ENCODE measurements around the gene USP11. TPM values are rescaled to one million over a fixed set of nuclear protein-coding genes. Genes with fewer than 3 reads are reported as not detected.

Gene USP11
- total and polyA plus RNA-seq, 11 donors: 17.9 to 68.9 (median 42.9) TPM

DNA sequence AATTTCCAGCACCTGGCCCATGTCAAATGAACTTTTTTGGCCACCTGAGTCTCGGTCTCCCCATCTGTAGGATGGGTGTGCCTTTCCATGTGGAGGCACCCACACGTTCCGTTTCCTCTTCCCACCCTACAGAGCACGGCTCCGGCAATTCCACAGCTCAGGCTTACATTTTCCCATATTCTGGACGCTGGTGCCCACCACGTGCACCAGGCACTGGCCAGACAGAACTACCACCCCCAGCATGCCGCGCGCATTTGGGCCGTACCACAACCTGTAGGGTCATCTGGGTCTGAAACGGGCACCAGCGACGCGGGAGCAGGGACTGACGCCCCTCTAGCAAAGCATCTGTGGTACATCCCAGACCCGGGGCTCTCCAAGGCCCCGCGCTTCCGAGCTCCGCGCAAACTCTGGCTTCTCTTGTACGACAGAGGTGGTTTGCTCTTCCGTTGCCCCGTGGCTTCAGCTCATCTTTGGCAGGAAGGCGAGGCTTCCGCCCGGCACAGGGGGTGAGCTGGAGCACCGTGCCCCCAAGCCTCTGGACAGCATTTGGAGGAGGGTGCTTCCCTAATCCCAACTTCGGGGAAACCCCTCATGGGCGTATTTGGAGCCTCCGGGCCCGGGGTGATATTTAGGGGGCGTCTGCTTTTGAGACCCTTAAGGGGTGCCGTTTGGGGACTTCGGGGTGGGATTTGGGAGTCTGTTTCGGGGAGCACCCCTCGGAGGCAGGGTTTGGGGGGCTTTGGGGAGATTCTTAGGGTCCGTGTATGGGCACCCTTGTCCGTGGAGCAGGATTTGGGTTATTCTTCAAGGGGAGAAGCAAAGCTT, 42.2 kb upstream of the USP11 start:
- ATAC-seq: peak; percentile 80 to 92 (median 88)
- intact Hi-C loops (cut with DNase I): loop anchor here in 9 of 10 donors (5.0 to 10.0 kb wide), 6 partner anchors 192 to 834 kb away; partner anchors contain the start of genes ELK1 (in 3 of the 9) and UXT (in 2 of the 9)
- Histone ChIP-seq H3K4me3 (peak overlapping the region; percentile 43 to 78 (median 59)), H3K27ac (peak overlapping the region in 8 of 12 donors; percentile 39 to 64 (median 51)), H3K36me3 (peaks cover 0 to 14% (median 9%) of the 10 kb centered on the region in 9 donors), H3K27me3 (peaks cover 0 to 39% (median 0%) of the 10 kb centered on the region in 9 donors), H3K9me3 (no peaks in the 10 kb centered on the region), H3K4me1 (peaks cover 0 to 38% (median 11%) of the 10 kb centered on the region in 12 donors)
- 2 to 35% (median 12%) methylated on average over 24 to 40 of the region's 40 CpGs for WGBS, 4 donors
- DNase-seq: peak; percentile 84 to 91 (median 89)
- TF ChIP-seq POLR2A (IDR thresholded peaks at IDR 0.05): peak in 1 of 2 donors; percentile 38
- TF ChIP-seq, protein P1, sequence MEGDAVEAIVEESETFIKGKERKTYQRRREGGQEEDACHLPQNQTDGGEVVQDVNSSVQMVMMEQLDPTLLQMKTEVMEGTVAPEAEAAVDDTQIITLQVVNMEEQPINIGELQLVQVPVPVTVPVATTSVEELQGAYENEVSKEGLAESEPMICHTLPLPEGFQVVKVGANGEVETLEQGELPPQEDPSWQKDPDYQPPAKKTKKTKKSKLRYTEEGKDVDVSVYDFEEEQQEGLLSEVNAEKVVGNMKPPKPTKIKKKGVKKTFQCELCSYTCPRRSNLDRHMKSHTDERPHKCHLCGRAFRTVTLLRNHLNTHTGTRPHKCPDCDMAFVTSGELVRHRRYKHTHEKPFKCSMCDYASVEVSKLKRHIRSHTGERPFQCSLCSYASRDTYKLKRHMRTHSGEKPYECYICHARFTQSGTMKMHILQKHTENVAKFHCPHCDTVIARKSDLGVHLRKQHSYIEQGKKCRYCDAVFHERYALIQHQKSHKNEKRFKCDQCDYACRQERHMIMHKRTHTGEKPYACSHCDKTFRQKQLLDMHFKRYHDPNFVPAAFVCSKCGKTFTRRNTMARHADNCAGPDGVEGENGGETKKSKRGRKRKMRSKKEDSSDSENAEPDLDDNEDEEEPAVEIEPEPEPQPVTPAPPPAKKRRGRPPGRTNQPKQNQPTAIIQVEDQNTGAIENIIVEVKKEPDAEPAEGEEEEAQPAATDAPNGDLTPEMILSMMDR (IDR thresholded peaks at IDR 0.05): no peak

DNA sequence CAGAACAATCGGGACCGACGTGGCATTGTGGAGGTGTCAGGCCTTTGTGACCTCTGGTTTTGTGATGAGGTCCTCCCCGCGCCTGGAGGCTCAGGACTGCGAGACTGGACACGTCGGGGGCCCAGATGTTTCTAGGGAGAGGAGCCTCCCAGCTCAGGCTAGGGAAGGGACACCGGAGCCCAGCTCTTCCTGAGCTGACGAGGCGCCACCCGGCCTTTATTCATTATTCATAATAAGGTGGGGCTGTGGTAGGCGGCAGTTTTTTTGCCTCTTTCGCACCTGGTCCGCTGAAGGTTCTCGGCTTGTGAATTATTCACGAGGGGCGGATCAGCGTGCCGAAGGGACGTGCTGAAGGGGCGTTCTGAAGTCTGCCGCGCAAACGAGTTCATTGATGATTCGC, 41.5 kb upstream of the USP11 start:
- Histone ChIP-seq H3K4me1 (peaks cover 0 to 45% (median 18%) of the 10 kb centered on the region in 12 donors), H3K4me3 (peak overlapping the region; percentile 43 to 78 (median 59)), H3K27ac (peak overlapping the region in 7 of 12 donors; percentile 39 to 64 (median 52)), H3K9me3 (no peaks in the 10 kb centered on the region), H3K36me3 (peaks cover 0 to 7% (median 3%) of the 10 kb centered on the region in 9 donors), H3K27me3 (peaks cover 0 to 32% (median 0%) of the 10 kb centered on the region in 9 donors)
- intact Hi-C loops (cut with DNase I): loop anchor here in 9 of 10 donors (5.0 to 10.0 kb wide), 6 partner anchors 191 to 833 kb away; partner anchors contain the start of genes ELK1 (in 3 of the 9) and UXT (in 2 of the 9)
- WGBS, 4 donors: 11 to 49% (median 26%) methylated on average over 21 to 26 of the region's 26 CpGs
- DNase-seq: no peak
- TF ChIP-seq, protein P1 (IDR thresholded peaks at IDR 0.05): no peak
- no peak for TF ChIP-seq POLR2A (IDR thresholded peaks at IDR 0.05)
- no peak for ATAC-seq

DNA sequence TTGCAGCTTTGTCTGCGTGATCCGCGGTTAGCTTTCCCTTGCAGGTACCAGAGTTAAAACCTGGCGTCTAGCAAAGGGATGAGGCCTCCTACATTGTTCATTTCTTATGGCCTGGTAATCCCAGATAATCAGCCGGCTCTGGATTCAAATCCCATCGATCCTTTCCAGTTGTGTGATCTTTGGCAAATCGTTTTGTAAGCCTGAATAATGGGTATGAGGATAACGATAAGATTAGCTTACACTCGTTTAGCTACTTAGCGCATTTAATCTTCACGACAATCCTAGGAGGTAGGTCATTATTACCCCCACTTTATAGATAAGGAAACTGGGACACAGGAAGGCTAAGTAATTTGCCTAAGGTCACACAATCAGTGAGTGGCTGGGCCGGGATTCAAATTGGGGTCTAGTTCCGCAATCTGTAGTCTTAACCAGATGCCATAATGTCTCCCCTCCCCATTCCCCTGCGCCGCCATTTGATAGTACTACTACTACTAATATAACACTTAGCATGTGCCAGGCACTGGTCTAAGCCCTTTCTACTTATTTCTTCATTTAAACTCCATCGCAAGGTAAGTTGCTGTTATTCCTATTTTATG, 40.9 kb upstream of the USP11 start:
- Histone ChIP-seq H3K27me3 (peaks cover 0 to 27% (median 0%) of the 10 kb centered on the region in 9 donors), H3K4me1 (peaks cover 0 to 50% (median 23%) of the 10 kb centered on the region in 12 donors), H3K27ac (no peak overlapping the region), H3K9me3 (no peaks in the 10 kb centered on the region), H3K4me3 (peak overlapping the region in 8 of 12 donors; percentile 43 to 78 (median 61)), H3K36me3 (peaks cover 0 to 3% (median under 1%) of the 10 kb centered on the region in 9 donors)
- DNase-seq (peak in 1 of 5 donors; percentile 17), ATAC-seq (no peak)
- intact Hi-C loops (cut with DNase I): loop anchor here (2.0 to 10.0 kb wide), 9 partner anchors 190 to 833 kb away; partner anchors contain the start of genes ELK1 (in 3 of the 10), UXT (in 2 of the 10) and ZNF41 (in 1 of the 10)
- WGBS, 4 donors: 70 to 77% (median 75%) methylated on average over 16 of the region's 16 CpGs
- TF ChIP-seq POLR2A (IDR thresholded peaks at IDR 0.05): no peak
- TF ChIP-seq, protein P1 (IDR thresholded peaks at IDR 0.05): no peak
